GM19438 (cell line): ENCODE data around the gene POU4F1.

Experiments
- ATAC-seq: cut with Tn5 transposase; IDR thresholded peaks from one replicate; pipeline ENCODE4 v1.9.1; 2021; ENCODE audit warnings: low read depth; ENCODE audit not compliant: unreplicated experiment

POU4F1 gene

GRCh38 chr13:78593652-78594455 lies 9.5 kb downstream of the POU4F1 start:
- no peak for ATAC-seq

- no peak for ATAC-seq
Observed at GRCh38 chr13:78593129-78593528, 10.2 kb downstream of the POU4F1 start.

GRCh38 chr13:78592584-78592983 lies 10.8 kb downstream of the POU4F1 start:
- no peak for ATAC-seq

DNA sequence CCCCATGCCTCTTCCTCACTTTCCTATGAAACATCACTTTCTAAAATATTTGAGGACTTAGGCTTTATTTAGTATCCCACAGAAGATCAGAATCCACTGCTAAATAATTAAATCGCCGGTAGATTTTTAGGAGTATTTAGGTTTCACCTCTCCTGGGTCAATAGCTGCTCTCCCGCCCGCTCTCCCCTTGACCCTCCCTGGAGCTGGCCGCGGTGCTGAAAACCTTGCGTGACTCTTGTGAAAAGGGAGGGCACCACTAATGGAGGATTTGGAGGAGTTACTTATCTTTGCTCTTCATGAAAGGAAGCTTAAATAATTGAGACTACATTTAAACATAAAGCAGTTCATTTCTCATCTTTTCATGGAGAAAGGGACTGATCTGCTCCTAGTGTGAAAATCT lies 14.1 kb downstream of the POU4F1 start:
- no peak for ATAC-seq

DNA sequence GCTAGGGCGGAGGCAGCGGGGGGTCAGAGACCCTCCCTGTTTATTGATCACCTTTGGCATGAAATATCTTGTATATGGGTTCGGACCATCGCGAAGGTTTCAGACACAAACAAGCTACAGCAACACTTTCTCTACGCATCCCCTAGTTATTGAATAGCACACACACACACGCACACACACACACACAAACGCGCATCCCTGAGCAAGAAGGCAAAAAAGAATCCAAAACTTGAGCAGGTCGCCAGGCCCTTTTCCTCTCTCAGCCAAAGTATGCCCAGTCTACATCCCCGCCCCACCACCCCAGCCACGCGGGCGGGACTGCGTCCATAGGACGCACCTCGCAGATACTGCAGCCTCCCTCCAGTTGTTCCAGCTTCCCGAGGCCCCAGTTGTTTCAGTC lies 16.0 kb downstream of the POU4F1 start:
- no peak for ATAC-seq

DNA sequence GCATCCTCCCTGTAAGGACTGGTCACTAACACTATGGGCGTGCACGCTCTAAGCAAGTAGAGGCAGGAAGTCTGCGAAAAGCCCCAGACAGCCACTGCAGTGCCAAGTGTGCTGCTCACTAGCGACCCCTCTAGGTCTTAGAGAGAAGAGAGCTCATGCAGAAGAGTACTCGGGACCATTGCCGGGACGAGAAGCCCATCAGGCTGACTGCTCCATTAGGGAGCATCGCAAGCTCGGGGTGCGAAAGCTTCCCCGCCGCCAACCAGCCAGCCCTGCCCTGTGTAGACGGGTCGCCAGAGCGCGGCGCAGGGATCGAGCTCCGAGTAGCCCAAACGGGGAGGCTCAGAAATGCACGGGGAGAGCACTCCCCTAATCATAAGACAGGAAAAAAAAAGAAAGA lies 16.6 kb downstream of the POU4F1 start:
- no peak for ATAC-seq

- no peak for ATAC-seq
Observed at GRCh38 chr13:78576261-78576660, 27.1 kb downstream of the POU4F1 start.

- no peak for ATAC-seq
Observed at GRCh38 chr13:78572459-78572858, 30.9 kb downstream of the POU4F1 start.

GRCh38 chr13:78569029-78569428 lies 34.3 kb downstream of the POU4F1 start:
- ATAC-seq, result no peak

- ATAC-seq, result no peak
Observed at GRCh38 chr13:78566631-78567030, 36.7 kb downstream of the POU4F1 start.

DNA sequence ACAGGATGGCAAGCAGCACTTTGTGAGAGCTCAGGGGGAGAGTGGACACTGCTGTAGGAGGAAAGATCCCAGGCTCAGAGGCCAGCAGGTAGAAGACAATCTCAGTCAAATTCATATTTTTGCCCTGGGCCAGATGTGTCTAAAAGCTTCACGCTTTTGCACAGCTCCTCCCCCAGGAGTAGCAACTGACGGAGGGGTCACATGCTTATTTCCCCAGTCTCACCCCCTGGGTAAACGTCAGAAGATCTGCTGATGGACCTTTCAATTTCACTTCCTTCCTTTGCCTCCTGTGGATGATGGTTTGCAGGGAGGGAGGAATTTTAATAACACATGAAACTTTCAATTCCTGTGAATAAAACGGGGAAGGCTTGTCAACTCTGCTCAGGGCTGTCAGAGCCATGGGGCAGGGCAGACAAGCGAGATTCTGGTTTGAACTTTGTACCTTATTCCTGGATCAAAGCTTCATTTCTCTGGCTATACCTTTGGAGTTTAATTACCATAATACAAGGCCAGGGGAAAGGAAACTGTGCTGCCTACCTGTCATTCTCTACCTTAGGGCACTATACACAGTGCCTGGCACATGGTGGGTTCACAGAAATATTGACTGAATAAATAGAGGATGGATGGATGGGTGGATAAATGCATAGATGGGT lies 41.0 kb downstream of the POU4F1 start:
- ATAC-seq, result no peak
